Measurements from ENCODE around the gene CCDC180. TPM values are rescaled to one million over a fixed set of nuclear protein-coding genes. Genes with fewer than 3 reads are reported as not detected.

The CCDC180 gene
- total RNA-seq, 2 donors from 2014 or later = 1.6 to 22.8 TPM

- 46% methylated on average over 6 of the region's 6 CpGs for WGBS
- no peak for DNase-seq (ENCODE audit: low spot score)
- Histone ChIP-seq H3K27me3 (replicated peaks; ENCODE audit: insufficient read depth) (no peaks in the 10 kb centered on the region), H3K4me1 (replicated peaks) (no peaks in the 10 kb centered on the region), H3K4me3 (no peak overlapping the region), H3K27ac (no peak overlapping the region), H3K9me3 (no peaks in the 10 kb centered on the region), H3K36me3 (peaks cover 0 to 7% of the 10 kb centered on the region in 2 donors)
- intact Hi-C loops (cut with DNase I) = no loop called here
- TF ChIP-seq POLR2A (IDR thresholded peaks at IDR 0.05) (no peak), POLR2AphosphoS5 (IDR thresholded peaks at IDR 0.05) (no peak), CTCF (IDR thresholded peaks at IDR 0.05) (no peak)
Measured at GRCh38 chr9:97293207-97293721, 14.2 kb upstream of the CCDC180 start.

GRCh38 chr9:97293818-97294217 lies 13.6 kb upstream of the CCDC180 start:
- no peak overlapping the region for H3K4me3 ChIP-seq
- no peak for DNase-seq (ENCODE audit: low spot score)
- no peak for TF ChIP-seq CTCF (IDR thresholded peaks at IDR 0.05)
- no peak for TF ChIP-seq POLR2A (IDR thresholded peaks at IDR 0.05)
- no peak for TF ChIP-seq POLR2AphosphoS5 (IDR thresholded peaks at IDR 0.05)
- peaks cover 0 to 4% of the 10 kb centered on the region in 2 donors for H3K36me3 ChIP-seq
- 78% methylated on average over 6 of the region's 6 CpGs for WGBS
- intact Hi-C loops (cut with DNase I) = no loop called here
- H3K27me3 ChIP-seq (replicated peaks; ENCODE audit: insufficient read depth) = no peaks in the 10 kb centered on the region
- no peaks in the 10 kb centered on the region for H3K4me1 ChIP-seq (replicated peaks)
- H3K27ac ChIP-seq = no peak overlapping the region
- no peaks in the 10 kb centered on the region for H3K9me3 ChIP-seq

- TF ChIP-seq POLR2AphosphoS5 (IDR thresholded peaks at IDR 0.05) (no peak), CTCF (IDR thresholded peaks at IDR 0.05) (no peak), POLR2A (IDR thresholded peaks at IDR 0.05) (no peak)
- no peak overlapping the region for H3K27ac ChIP-seq
- no peak overlapping the region for H3K4me3 ChIP-seq
- no peaks in the 10 kb centered on the region for H3K9me3 ChIP-seq
- WGBS = 93% methylated on average over 2 of the region's 2 CpGs
- H3K27me3 ChIP-seq (replicated peaks; ENCODE audit: insufficient read depth) = no peaks in the 10 kb centered on the region
- intact Hi-C loops (cut with DNase I) = no loop called here
- DNase-seq (ENCODE audit: low spot score) = no peak
- no peaks in the 10 kb centered on the region for H3K4me1 ChIP-seq (replicated peaks)
- peaks cover 0 to 4% of the 10 kb centered on the region in 2 donors for H3K36me3 ChIP-seq
Measured at GRCh38 chr9:97297889-97298288, 9.6 kb upstream of the CCDC180 start.

- intact Hi-C loops (cut with DNase I) = no loop called here
- WGBS = 53% methylated on average over 2 of the region's 2 CpGs
- no peaks in the 10 kb centered on the region for H3K27me3 ChIP-seq (replicated peaks; ENCODE audit: insufficient read depth)
- no peaks in the 10 kb centered on the region for H3K4me1 ChIP-seq (replicated peaks)
- H3K4me3 ChIP-seq = no peak overlapping the region
- no peaks in the 10 kb centered on the region for H3K9me3 ChIP-seq
- no peak for DNase-seq (ENCODE audit: low spot score)
- no peaks in the 10 kb centered on the region for H3K36me3 ChIP-seq
- no peak for TF ChIP-seq POLR2AphosphoS5 (IDR thresholded peaks at IDR 0.05)
- TF ChIP-seq POLR2A (IDR thresholded peaks at IDR 0.05) = no peak
- TF ChIP-seq CTCF (IDR thresholded peaks at IDR 0.05) = no peak
- no peak overlapping the region for H3K27ac ChIP-seq
Measured at GRCh38 chr9:97299809-97300414, 7.5 kb upstream of the CCDC180 start.

- H3K4me3 ChIP-seq = no peak overlapping the region
- H3K27me3 ChIP-seq (replicated peaks; ENCODE audit: insufficient read depth) = no peaks in the 10 kb centered on the region
- WGBS = 92% methylated on average over 1 of the region's 1 CpG
- no peaks in the 10 kb centered on the region for H3K4me1 ChIP-seq (replicated peaks)
- H3K9me3 ChIP-seq = no peaks in the 10 kb centered on the region
- no peaks in the 10 kb centered on the region for H3K36me3 ChIP-seq
- intact Hi-C loops (cut with DNase I) = no loop called here
- no peak for TF ChIP-seq POLR2AphosphoS5 (IDR thresholded peaks at IDR 0.05)
- TF ChIP-seq CTCF (IDR thresholded peaks at IDR 0.05) = no peak
- no peak for TF ChIP-seq POLR2A (IDR thresholded peaks at IDR 0.05)
- no peak for DNase-seq (ENCODE audit: low spot score)
- no peak overlapping the region for H3K27ac ChIP-seq
Measured at GRCh38 chr9:97300586-97300985, 6.9 kb upstream of the CCDC180 start.

All from prostate gland (tissue), 2 donors.